IMR-90 (cell line): ENCODE measurements around the gene KCNMA1. TPM values are rescaled to one million over a fixed set of nuclear protein-coding genes. Genes with fewer than 3 reads are reported as not detected.

Experiments used
- ATAC-seq: fragments of 200-7000 bp; cut with Tn5 transposase; 2 replicates; pipeline ENCODE4 v1.9.1; 2020; ENCODE audit warnings: low read depth, mild to moderate bottlenecking, moderate library complexity
- BruUV-seq: library from RNA; stranded (reverse); fragments of 400-500 nt; replicated peaks from 2 replicates; lab custom pipeline; 2021; lab: Mats Ljungman, UMichigan
- CTCF ChIA-PET: fragments of 300-600 bp; formaldehyde crosslinking; extraction: SDS; loops from one replicate; lab custom pipeline; 2021; ENCODE audit warnings: antibody characterized with exemption; lab: Yijun Ruan, JAX
- POLR2A ChIA-PET: fragments of 300-600 bp; sonication (Branson Sonifier 250); formaldehyde crosslinking; loops from one replicate; lab custom pipeline; 2022; ENCODE audit warnings: antibody characterized with exemption; ENCODE audit not compliant: unreplicated experiment; lab: Charles Lee
- DNase-seq: peaks from one replicate; pipeline ENCODE4 v3.0.0; 2013
- H2AFZ ChIP-seq: replicated peaks from 2 replicates; pipeline ENCODE3; 2013; ENCODE audit warnings: low read length, mild to moderate bottlenecking; ENCODE audit not compliant: poor library complexity
- H2AK5ac ChIP-seq: 2 replicates; pipeline ENCODE4 v1.6.1; 2013; ENCODE audit warnings: low read depth, low read length, inconsistent platforms
- H2AK9ac ChIP-seq: replicated peaks from 2 replicates; pipeline ENCODE3; 2013; ENCODE audit warnings: mild to moderate bottlenecking, low read depth, low read length, moderate library complexity; ENCODE audit not compliant: poor library complexity
- H2BK120ac ChIP-seq: 2 replicates; pipeline ENCODE4 v1.6.1; 2013; ENCODE audit warnings: low read depth, low read length, inconsistent platforms
- H2BK15ac ChIP-seq: 3 replicates; pipeline ENCODE4 v1.6.1; 2013; ENCODE audit warnings: low read depth, low read length, inconsistent platforms
- H2BK20ac ChIP-seq: 2 replicates; pipeline ENCODE4 v1.6.1; 2013; ENCODE audit warnings: low read depth, mild to moderate bottlenecking, inconsistent platforms, low read length, moderate library complexity
- H2BK5ac ChIP-seq: 2 replicates; pipeline ENCODE4 v1.6.1; 2013; ENCODE audit warnings: mild to moderate bottlenecking, low read depth, low read length, inconsistent platforms; ENCODE audit not compliant: poor library complexity, severe bottlenecking
- H3K14ac ChIP-seq: replicated peaks from 2 replicates; pipeline ENCODE4 v1.6.1; 2013; ENCODE audit warnings: low read depth, low read length, inconsistent platforms
- H3K18ac ChIP-seq: 2 replicates; pipeline ENCODE4 v1.6.1; 2013; ENCODE audit warnings: low read depth, low read length, control low read depth
- H3K23ac ChIP-seq: 2 replicates; pipeline ENCODE4 v1.6.1; 2013; ENCODE audit warnings: low read depth, low read length, inconsistent platforms
- H3K27ac ChIP-seq: 2 replicates; pipeline ENCODE4 v1.5.1; 2013; ENCODE audit warnings: mild to moderate bottlenecking, control low read depth, low read length; ENCODE audit not compliant: insufficient read depth
- H3K27me3 ChIP-seq: 2 replicates; pipeline ENCODE4 v1.6.1; 2013; ENCODE audit warnings: low read length; ENCODE audit not compliant: control insufficient read depth, insufficient read depth
- H3K36me3 ChIP-seq: 2 replicates; pipeline ENCODE4 v1.6.1; 2013; ENCODE audit warnings: low read length, mixed read lengths; ENCODE audit not compliant: control insufficient read depth, insufficient read depth
- H3K4ac ChIP-seq: 2 replicates; pipeline ENCODE4 v1.6.1; 2013; ENCODE audit warnings: low read depth, low read length, inconsistent platforms
- H3K4me1 ChIP-seq: 2 replicates; pipeline ENCODE4 v1.6.1; 2013; ENCODE audit warnings: low read length, mixed read lengths; ENCODE audit not compliant: control insufficient read depth, insufficient read depth
- H3K4me2 ChIP-seq: 2 replicates; pipeline ENCODE4 v1.6.1; 2013; ENCODE audit warnings: low read depth, mild to moderate bottlenecking, control low read depth, low read length, moderate library complexity
- H3K4me3 ChIP-seq: 2 replicates; pipeline ENCODE4 v1.5.1; 2013; ENCODE audit warnings: low read depth, mild to moderate bottlenecking, control low read depth, low read length, moderate library complexity; ENCODE audit not compliant: insufficient read depth
- H3K56ac ChIP-seq: 2 replicates; pipeline ENCODE4 v1.6.1; 2013; ENCODE audit warnings: low read length, inconsistent platforms; ENCODE audit not compliant: insufficient read depth; ENCODE audit errors: extremely low read depth
- H3K79me1 ChIP-seq, 2 experiments: 2 replicates each; pipeline ENCODE4 v1.6.1; 2013; ENCODE audit warnings: low read length in 2 of 2, inconsistent platforms in 1 of 2, low read depth in 1 of 2
- H3K9ac ChIP-seq: 2 replicates; pipeline ENCODE4 v1.6.1; 2013; ENCODE audit warnings: low read depth, low read length, control low read depth
- H3K9me1 ChIP-seq: 2 replicates; pipeline ENCODE4 v1.6.1; 2013; ENCODE audit warnings: low read length, inconsistent platforms; ENCODE audit not compliant: insufficient read depth
- H3K9me3 ChIP-seq: 2 replicates; pipeline ENCODE4 v1.6.1; 2013; ENCODE audit warnings: low read length; ENCODE audit not compliant: control insufficient read depth, insufficient read depth
- H4K20me1 ChIP-seq: 2 replicates; pipeline ENCODE4 v1.6.1; 2013; ENCODE audit warnings: low read length, inconsistent platforms; ENCODE audit not compliant: insufficient read depth
- H4K5ac ChIP-seq: 2 replicates; pipeline ENCODE4 v1.6.1; 2013; ENCODE audit warnings: mild to moderate bottlenecking, low read depth, low read length, control low read depth
- H4K8ac ChIP-seq, 2 experiments: 2 replicates each; pipeline ENCODE4 v1.6.1; 2013; ENCODE audit warnings: low read depth in 2 of 2, low read length in 2 of 2, control low read depth in 1 of 2, inconsistent platforms in 1 of 2
- H4K91ac ChIP-seq: 2 replicates; pipeline ENCODE4 v1.6.1; 2013; ENCODE audit warnings: low read depth, low read length, inconsistent platforms; ENCODE audit not compliant: insufficient read depth
- BHLHE40 ChIP-seq: fragments of 150-350 bp; IDR thresholded peaks from 2 replicates; pipeline ENCODE4 v1.6.1; 2016; ENCODE audit warnings: mild to moderate bottlenecking, low read depth, low read length
- CEBPB ChIP-seq: IDR thresholded peaks from 2 replicates; pipeline ENCODE4 v1.6.1; 2012; ENCODE audit warnings: low read depth, low read length, improper control_type of control experiment
- CHD1 ChIP-seq: IDR thresholded peaks from 2 replicates; pipeline ENCODE4 v1.6.1; 2012; ENCODE audit warnings: low read depth, low read length, improper control_type of control experiment
- ELK1 ChIP-seq: fragments of 150-350 bp; IDR thresholded peaks from 2 replicates; pipeline ENCODE4 v1.6.1; 2016; ENCODE audit warnings: low read depth, mild to moderate bottlenecking, low read length, moderate library complexity, borderline replicate concordance
- FOS ChIP-seq: fragments of 150-350 bp; IDR thresholded peaks from 2 replicates; pipeline ENCODE4 v1.6.1; 2016; ENCODE audit warnings: low read depth, low read length
- MAFK ChIP-seq: IDR thresholded peaks from 2 replicates; pipeline ENCODE4 v1.6.1; 2012; ENCODE audit warnings: low read depth, low read length, improper control_type of control experiment
- MAZ ChIP-seq: IDR thresholded peaks from 2 replicates; pipeline ENCODE4 v1.6.1; 2012; ENCODE audit warnings: low read depth, mild to moderate bottlenecking, low read length, improper control_type of control experiment, moderate library complexity, borderline replicate concordance
- MXI1 ChIP-seq: IDR thresholded peaks from 2 replicates; pipeline ENCODE4 v1.6.1; 2012; ENCODE audit warnings: low read depth, mild to moderate bottlenecking, low read length, moderate library complexity, borderline replicate concordance
- NFE2L2 ChIP-seq: fragments of 150-350 bp; IDR thresholded peaks from 2 replicates; pipeline ENCODE4 v1.6.1; 2016; ENCODE audit warnings: low read depth, mild to moderate bottlenecking, low read length
- POLR2A ChIP-seq: IDR thresholded peaks from 2 replicates; pipeline ENCODE4 v1.6.1; 2012; ENCODE audit warnings: mild to moderate bottlenecking, low read depth, low read length
- RAD21 ChIP-seq: IDR thresholded peaks from 2 replicates; pipeline ENCODE4 v1.6.1; 2012; ENCODE audit warnings: low read length, improper control_type of control experiment
- RCOR1 ChIP-seq: IDR thresholded peaks from 2 replicates; pipeline ENCODE4 v1.6.1; 2012; ENCODE audit warnings: mild to moderate bottlenecking, low read length, improper control_type of control experiment; ENCODE audit not compliant: insufficient replicate concordance
- RFX5 ChIP-seq: IDR thresholded peaks from 2 replicates; pipeline ENCODE4 v1.8.0; 2012; ENCODE audit warnings: low read depth, mild to moderate bottlenecking, low read length, moderate library complexity
- SMC3 ChIP-seq: fragments of 150-350 bp; IDR thresholded peaks from 2 replicates; pipeline ENCODE4 v1.6.1; 2016; ENCODE audit warnings: low read depth, mild to moderate bottlenecking, antibody characterized with exemption, low read length, moderate library complexity
- USF2 ChIP-seq: fragments of 150-350 bp; IDR thresholded peaks from 2 replicates; pipeline ENCODE4 v1.6.1; 2017; ENCODE audit warnings: mild to moderate bottlenecking, antibody characterized with exemption, low read length, low read depth
- WGBS, 2 experiments: methylation state at CpG; one replicate each; pipeline versions ENCODE4 v1.1.5 to v1.1.7; 2013; ENCODE audit warnings: missing lambda C conversion rate in 2 of 2; ENCODE audit not compliant: insufficient read length in 1 of 2; ENCODE audit errors: extremely low coverage in 2 of 2; 5-methylcytosine and 5-hydroxymethylcytosine counted together
- dilution Hi-C: fragments of 300-500 bp; cut with HindIII; formaldehyde crosslinking; loops from one replicate; pipeline ENCODE4 v1.14.3; 2018; ENCODE audit warnings: low sequenced_read_pairs; ENCODE audit not compliant: unreplicated experiment
- in situ Hi-C: fragments of 300-500 bp; cut with MboI; formaldehyde crosslinking; loops from 3 replicates; pipeline ENCODE4 v1.14.3; 2019; ENCODE audit warnings: low sequenced_read_pairs, inconsistent platforms, mixed read lengths
- intact Hi-C: fragments of 100-400 bp; cut with micrococcal nuclease; formaldehyde crosslinking; loops from 2 replicates; pipeline ENCODE4 v1.10.0; 2022
- polyA plus RNA-seq, 3 experiments: library from polyadenylated mRNA; depleted of rRNA; stranded (reverse); fragments of >200 nt; gene quantifications; 2 replicates each; pipeline ENCODE4 v1.2.3, GENCODE V29; 2012; ENCODE audit warnings: low replicate concordance in 1 of 3
- total RNA-seq: library from RNA; depleted of rRNA; stranded (reverse); fragments of >200 nt; gene quantifications from 2 replicates; pipeline ENCODE4 v1.2.3, GENCODE V29; 2012
- TF ChIP-seq, protein P1 (sequence below): conservative IDR thresholded peaks from 2 replicates; pipeline ENCODE4 v1.5.1; 2012; ENCODE audit warnings: mild to moderate bottlenecking, low read depth, low read length, improper control_type of control experiment

Gene KCNMA1
- total and polyA plus RNA-seq, 2 of the 4 experiments (the other 2 are of a cell fraction) = 25.6 to 29.6 TPM

DNA sequence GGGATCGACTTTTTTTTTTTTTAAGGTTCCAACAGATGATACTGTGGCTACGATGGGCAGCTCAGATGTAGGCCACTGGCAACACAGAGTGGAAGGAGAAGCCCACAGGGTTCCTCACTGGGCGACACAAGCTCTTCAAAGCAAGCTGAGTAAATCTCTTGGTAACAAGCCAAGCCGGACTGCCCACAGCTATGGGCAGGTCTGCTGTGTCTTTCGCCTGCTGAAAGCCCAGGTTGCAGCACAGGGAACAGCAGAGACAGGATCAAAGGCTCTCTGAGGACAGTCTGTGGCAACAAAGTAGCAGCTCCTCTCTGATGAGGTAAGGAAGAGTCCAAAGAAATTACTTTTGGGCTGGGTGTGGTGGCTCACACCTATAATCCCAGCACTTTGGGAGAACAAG, 83.6 kb downstream of the KCNMA1 start:
- H3K27me3 ChIP-seq = no peaks in the 10 kb centered on the region
- in situ Hi-C loops (no loop called here), intact Hi-C loops (no loop called here), dilution Hi-C loops (no loop called here)
- WGBS, 2 experiments = 100% methylated on average over 3 of the region's 5 CpGs; no CpG with 5 or more reads in 1 of the 2 experiments
- no peak overlapping the region for H2BK120ac ChIP-seq
- no peak overlapping the region for H3K18ac ChIP-seq
- H4K20me1 ChIP-seq = no peaks in the 10 kb centered on the region
- H3K9me1 ChIP-seq = peaks cover 7% of the 10 kb centered on the region
- TF ChIP-seq SMC3 (no peak), CEBPB (no peak), ELK1 (no peak), FOS (no peak), MAFK (no peak), POLR2A (no peak), RFX5 (no peak), MXI1 (no peak), CHD1 (no peak), USF2 (no peak), RCOR1 (no peak), RAD21 (no peak), MAZ (no peak), NFE2L2 (no peak), BHLHE40 (no peak)
- TF ChIP-seq, protein P1, sequence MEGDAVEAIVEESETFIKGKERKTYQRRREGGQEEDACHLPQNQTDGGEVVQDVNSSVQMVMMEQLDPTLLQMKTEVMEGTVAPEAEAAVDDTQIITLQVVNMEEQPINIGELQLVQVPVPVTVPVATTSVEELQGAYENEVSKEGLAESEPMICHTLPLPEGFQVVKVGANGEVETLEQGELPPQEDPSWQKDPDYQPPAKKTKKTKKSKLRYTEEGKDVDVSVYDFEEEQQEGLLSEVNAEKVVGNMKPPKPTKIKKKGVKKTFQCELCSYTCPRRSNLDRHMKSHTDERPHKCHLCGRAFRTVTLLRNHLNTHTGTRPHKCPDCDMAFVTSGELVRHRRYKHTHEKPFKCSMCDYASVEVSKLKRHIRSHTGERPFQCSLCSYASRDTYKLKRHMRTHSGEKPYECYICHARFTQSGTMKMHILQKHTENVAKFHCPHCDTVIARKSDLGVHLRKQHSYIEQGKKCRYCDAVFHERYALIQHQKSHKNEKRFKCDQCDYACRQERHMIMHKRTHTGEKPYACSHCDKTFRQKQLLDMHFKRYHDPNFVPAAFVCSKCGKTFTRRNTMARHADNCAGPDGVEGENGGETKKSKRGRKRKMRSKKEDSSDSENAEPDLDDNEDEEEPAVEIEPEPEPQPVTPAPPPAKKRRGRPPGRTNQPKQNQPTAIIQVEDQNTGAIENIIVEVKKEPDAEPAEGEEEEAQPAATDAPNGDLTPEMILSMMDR = no peak
- CTCF ChIA-PET = interaction anchor here (0.6 to 1.3 kb wide), 2 partner anchors 12 to 284 kb away, joined by 3 read pairs; no protein-coding TSS in a partner anchor
- H3K23ac ChIP-seq = no peak overlapping the region
- H3K14ac ChIP-seq = no peak overlapping the region
- no peaks in the 10 kb centered on the region for H3K9me3 ChIP-seq
- peaks cover 5% of the 10 kb centered on the region; the same call in 1 of the 2 replicates for H3K4me1 ChIP-seq
- H3K4me2 ChIP-seq = no peak overlapping the region
- H4K91ac ChIP-seq = no peak overlapping the region
- no peak overlapping the region for H2BK5ac ChIP-seq
- H3K36me3 ChIP-seq = no peaks in the 10 kb centered on the region
- H3K4me3 ChIP-seq = no peak overlapping the region
- no peak overlapping the region for H2AK5ac ChIP-seq
- no peak overlapping the region for H3K4ac ChIP-seq
- H2AK9ac ChIP-seq = no peak overlapping the region
- H2BK15ac ChIP-seq = no peak overlapping the region
- no peak overlapping the region for H3K9ac ChIP-seq
- no peaks in the 10 kb centered on the region for H3K79me1 ChIP-seq
- H2BK20ac ChIP-seq = no peak overlapping the region
- ATAC-seq (no peak), DNase-seq (no peak)
- no peak overlapping the region for H3K56ac ChIP-seq
- no peak overlapping the region for H4K5ac ChIP-seq
- H3K27ac ChIP-seq = no peak overlapping the region
- no peak overlapping the region for H4K8ac ChIP-seq
- no peak overlapping the region for H2AFZ ChIP-seq
- POLR2A ChIA-PET = no interaction called here
- BruUV-seq = no TSS peak
